LNCaP clone FGC (cell line): ENCODE measurements around the gene DLL4.

ENCODE experiments used
- DNase-seq: peaks from one replicate; pipeline ENCODE4 v3.0.0-alpha.2; 2011; ENCODE audit warnings: low read depth
- H3K4me3 ChIP-seq: 2 replicates; pipeline ENCODE4 v1.5.1; 2011; ENCODE audit warnings: mild to moderate bottlenecking, low read depth, low read length, control low read depth
- CTCF ChIP-seq: IDR thresholded peaks from 2 replicates; pipeline ENCODE4 v1.5.1; 2012; ENCODE audit warnings: mild to moderate bottlenecking; ENCODE audit not compliant: control insufficient read depth, insufficient read depth; ENCODE audit errors: extremely low read depth

Gene DLL4

DNA sequence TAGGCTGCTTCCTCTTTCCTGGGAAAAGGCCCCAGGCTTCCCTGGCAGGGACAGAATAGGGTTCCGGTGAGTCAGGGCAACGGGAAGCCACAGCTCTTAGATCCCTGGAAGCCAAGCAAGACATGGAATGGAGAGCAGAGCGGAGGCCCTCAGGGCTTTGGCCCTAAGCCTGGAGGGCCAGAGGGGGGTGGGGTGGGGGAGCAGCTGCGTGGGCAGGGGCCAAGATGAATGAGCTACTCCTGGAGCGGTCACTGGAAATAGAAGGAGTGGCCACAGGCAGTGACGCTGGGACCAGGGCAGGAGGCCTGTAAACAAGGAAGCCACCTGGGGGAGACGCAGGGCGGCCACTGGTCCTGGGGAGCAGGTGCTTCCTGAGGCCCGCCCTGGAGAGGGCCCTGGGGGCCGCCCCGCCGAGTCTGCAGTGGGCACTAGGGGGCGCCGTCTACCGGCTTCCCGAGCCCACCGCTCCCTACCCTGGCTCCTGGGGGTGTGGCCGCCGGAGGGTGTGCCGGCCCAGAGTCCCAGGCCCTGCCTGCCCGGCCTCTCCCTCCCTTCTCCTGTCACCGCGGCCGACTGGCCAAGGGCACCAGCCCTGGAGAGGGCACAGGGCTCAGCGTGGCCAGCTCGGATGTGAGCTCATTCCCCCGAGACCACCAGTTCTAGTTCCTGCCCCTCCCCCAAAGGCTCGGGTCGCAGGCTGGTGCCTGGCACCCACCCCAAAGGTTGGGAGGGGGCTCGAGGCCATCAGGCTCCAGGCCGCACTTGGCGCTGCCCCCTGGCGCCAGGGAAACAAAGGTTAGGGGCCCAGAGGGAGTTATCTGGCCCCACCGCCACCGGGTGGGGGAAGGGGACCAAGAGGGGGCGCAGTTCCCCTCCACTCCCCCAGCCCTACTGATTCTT is 22.8 kb upstream of the DLL4 start:
- peak overlapping the region; percentile 43 for H3K4me3 ChIP-seq
- DNase-seq: peak; percentile 71
- peak; percentile 67 for TF ChIP-seq CTCF

GRCh38 chr15:40906991-40907802 is 21.9 kb upstream of the DLL4 start:
- no peak for DNase-seq
- no peak for TF ChIP-seq CTCF
- peak overlapping the region; percentile 43 for H3K4me3 ChIP-seq

GRCh38 chr15:40908095-40908494 is 21.0 kb upstream of the DLL4 start:
- no peak for DNase-seq
- H3K4me3 ChIP-seq: no peak overlapping the region

GRCh38 chr15:40909662-40910630 is 19.2 kb upstream of the DLL4 start:
- TF ChIP-seq CTCF: no peak
- no peak for DNase-seq
- no peak overlapping the region for H3K4me3 ChIP-seq

More at GRCh38 chr15:40908095-40908494, 21.0 kb upstream of the DLL4 start:
- no peak for TF ChIP-seq CTCF

DNA sequence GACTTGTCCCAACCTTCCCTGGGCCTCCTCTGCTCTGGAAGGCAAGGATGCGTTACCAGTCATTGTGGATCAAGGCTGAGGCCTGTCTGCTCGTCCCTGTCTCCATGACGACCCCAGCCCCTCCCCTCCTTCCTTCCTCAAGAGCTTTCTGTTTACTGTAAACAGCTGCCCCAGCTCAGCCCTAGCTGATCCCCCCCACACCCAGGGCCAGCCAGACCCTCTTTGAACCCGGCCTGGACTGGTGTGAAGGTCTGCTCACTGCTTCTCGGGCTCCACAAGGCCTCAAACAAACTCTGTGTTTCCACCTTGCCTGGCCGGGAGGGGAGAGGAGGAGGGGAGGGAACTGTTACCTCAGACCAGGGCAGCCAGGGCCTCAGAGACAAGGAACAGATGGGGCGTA is 18.0 kb upstream of the DLL4 start:
- TF ChIP-seq CTCF: no peak
- no peak overlapping the region for H3K4me3 ChIP-seq
- DNase-seq: no peak

- no peak for TF ChIP-seq CTCF
- H3K4me3 ChIP-seq: no peak overlapping the region
- no peak for DNase-seq
These were observed 17.4 kb upstream of the DLL4 start for GRCh38 chr15:40911693-40912092.
